Prostate gland (tissue), 2 donors: ENCODE results near the gene SMIM30.
"Not testable (repeated sequence)": the region's sequence is repeated elsewhere in the genome, so short reads cannot be mapped to it uniquely, and the experiment has no call there.

Experiments
- CTCF ChIP-seq, 4 experiments: fragments of 200-600 bp in 2 of 4; fragments of 450-650 bp in 2 of 4; sonication (generic) in 2 of 4; IDR thresholded peaks; 1 replicate in 3 of 4; 2 replicates in 1 of 4; pipeline ENCODE4 v1.5.1; 2016 to 2019; ENCODE audit warnings: antibody characterized with exemption in 4 of 4, mild to moderate bottlenecking in 2 of 4, moderate library complexity in 2 of 4
- POLR2AphosphoS5 ChIP-seq: sonication (generic); formaldehyde crosslinking; IDR thresholded peaks from one replicate; pipeline ENCODE4 v1.6.1; 2017; ENCODE audit warnings: antibody characterized with exemption

- not testable (repeated sequence) for TF ChIP-seq CTCF (IDR thresholded peaks at IDR 0.05); POLR2AphosphoS5
Measured at GRCh38 chr7:113166176-113166575, 47.8 kb upstream of the SMIM30 start.
